LNCAP (cell line): ENCODE results near the gene EFR3B.

Experiments
- TF ChIP-seq, protein P1 (sequence below): fragments of 450-650 bp; IDR thresholded peaks from 2 replicates; pipeline ENCODE4 v1.5.1; 2017; ENCODE audit warnings: mild to moderate bottlenecking

The EFR3B gene

DNA sequence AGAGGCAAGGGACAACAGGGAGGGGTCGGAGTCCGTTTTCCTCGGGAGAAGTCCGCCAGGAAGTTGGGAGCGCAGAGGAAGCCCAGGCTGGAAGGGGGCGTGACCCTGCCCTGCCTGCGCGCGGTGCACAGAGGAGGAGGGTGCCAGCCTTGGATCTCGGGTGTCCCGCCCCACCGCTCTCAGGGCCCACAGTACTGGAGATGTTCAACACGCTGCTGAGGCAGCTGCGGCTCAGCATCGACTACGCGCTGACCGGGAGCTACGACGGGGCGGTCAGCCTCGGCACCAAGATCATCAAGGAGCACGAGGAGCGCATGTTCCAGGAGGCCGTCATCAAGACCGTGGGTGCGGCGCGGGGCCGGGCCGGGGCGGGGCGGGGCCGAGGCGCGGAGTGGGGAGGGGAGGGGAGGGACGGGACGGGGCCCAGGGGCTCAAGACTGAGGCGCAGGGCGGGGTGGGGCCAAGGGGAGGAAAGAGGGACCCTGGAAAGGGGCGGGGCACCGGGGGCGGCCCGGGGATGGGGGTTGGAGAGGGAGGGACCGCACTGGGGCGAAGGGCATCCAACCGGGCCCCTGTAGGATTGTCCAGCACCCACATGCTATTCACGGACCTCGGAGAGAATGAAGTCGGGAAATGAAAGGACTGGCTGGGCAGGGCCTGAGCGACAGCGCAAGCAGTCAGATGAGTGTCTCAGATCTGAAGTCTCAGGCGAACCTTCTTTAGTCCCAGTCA is 89.9 kb downstream of the EFR3B start:
- TF ChIP-seq, protein P1, sequence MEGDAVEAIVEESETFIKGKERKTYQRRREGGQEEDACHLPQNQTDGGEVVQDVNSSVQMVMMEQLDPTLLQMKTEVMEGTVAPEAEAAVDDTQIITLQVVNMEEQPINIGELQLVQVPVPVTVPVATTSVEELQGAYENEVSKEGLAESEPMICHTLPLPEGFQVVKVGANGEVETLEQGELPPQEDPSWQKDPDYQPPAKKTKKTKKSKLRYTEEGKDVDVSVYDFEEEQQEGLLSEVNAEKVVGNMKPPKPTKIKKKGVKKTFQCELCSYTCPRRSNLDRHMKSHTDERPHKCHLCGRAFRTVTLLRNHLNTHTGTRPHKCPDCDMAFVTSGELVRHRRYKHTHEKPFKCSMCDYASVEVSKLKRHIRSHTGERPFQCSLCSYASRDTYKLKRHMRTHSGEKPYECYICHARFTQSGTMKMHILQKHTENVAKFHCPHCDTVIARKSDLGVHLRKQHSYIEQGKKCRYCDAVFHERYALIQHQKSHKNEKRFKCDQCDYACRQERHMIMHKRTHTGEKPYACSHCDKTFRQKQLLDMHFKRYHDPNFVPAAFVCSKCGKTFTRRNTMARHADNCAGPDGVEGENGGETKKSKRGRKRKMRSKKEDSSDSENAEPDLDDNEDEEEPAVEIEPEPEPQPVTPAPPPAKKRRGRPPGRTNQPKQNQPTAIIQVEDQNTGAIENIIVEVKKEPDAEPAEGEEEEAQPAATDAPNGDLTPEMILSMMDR: no peak

DNA sequence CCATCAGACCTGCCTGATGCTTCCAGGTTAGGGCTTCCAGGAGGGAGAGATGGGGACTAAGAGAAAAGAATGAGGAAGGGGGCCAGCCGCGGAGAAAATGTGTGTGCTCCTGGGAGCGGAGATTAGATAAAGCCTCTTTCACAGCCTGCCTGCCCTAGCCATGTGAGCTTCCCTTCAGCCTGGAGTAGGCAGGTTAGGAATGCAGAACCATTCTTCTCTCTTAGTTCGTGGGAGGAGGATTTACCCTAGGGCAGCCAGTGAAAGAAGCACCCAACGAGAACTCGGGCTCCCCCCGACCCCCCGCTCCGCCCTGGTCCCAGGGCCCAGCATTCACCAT is 90.4 kb downstream of the EFR3B start:
- TF ChIP-seq, protein P1: no peak

DNA sequence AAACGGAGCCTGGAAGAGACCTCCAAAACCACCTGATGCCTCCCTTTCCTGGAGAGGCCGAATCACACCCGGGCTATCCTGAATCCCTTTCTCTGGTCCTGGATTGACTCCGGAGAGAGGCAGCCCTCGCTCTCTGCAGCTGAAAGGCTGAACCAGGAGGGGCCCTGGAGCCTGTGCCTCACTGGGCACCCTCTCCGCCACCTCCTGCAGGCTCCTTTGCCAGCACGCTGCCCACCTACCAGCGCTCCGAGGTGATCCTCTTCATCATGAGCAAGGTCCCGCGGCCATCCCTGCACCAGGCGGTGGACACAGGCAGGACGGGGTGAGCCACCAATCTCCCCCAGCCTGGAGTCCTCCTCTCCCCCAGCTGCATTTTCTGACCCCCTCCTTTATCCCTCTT is 90.8 kb downstream of the EFR3B start:
- TF ChIP-seq, protein P1: no peak

DNA sequence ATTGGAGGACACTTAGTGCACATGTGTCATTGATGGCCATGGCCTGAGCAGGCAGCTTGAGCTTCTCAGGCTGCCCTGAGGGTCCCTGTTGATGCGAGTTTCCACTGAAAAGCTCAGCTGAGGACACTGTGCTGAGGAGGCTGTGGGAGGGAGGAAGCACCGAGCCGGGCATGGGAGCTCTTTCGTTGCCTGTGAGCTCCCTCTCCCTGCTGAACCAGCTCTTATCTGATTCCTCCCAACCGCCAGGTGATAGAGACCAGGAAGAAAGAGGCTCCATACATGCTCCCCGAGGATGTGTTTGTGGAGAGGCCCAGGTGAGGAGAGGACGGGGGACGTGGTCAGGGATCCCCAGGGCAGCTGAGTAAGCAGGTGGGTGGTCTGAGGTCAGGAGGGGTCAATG is 99.2 kb downstream of the EFR3B start:
- TF ChIP-seq, protein P1: no peak

DNA sequence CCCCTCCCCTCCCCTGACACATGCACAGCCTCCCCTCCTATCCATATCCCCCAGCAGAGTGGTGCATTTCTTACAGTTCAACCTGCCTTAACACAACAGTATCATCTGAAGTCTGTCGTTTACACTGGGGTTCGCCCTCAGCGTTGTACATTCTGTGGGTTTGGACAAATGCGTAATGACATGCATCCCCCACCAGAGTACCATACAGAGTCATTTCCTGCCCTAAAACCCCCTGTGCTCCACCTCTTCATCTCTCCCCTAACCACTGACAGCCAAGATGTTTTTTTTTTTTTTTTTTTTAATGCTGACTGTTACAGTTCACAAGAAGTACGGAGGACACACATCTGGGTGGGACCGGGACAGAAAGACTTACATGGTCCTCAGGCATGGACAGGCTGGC is 103.9 kb downstream of the EFR3B start:
- TF ChIP-seq, protein P1: no peak

DNA sequence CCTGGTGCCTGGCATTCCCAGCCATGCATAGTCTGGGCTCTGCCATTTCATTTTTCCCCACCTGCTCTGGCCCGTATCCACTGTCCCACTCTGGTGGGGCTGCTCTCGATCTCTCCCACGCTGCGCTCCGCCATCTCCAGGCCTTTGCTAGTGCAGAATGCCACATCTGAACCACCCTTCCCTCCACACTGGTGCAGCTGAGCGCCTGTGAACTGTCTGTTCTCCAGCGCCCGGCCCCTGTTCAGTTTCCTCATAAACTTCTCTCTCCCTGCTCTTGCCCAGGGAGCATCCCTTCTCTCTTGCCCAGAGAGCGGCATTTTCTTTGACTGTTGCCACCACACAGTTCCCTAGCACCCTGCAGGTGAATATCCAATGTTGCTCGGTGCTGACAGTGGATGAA is 105.0 kb downstream of the EFR3B start:
- TF ChIP-seq, protein P1: no peak

DNA sequence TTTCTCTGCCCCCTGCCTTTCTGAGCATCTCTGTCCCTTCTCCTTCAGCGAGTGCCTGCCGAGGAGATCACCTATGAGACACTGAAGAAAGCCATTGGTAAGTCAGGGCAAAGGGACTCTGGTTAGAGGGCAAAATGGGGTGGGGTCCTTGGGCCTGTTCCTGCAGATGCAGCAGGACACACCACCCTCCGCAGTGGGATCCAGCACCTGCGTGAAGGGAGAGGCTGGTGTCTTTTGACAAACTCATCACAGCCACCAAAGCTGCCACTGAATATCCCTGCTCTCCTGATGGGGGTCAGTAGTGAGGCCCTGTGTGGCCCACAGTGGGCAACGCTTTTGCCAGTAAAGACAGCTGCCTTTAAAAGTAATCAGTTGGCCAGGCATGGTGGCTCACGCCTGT is 107.8 kb downstream of the EFR3B start:
- TF ChIP-seq, protein P1: no peak

DNA sequence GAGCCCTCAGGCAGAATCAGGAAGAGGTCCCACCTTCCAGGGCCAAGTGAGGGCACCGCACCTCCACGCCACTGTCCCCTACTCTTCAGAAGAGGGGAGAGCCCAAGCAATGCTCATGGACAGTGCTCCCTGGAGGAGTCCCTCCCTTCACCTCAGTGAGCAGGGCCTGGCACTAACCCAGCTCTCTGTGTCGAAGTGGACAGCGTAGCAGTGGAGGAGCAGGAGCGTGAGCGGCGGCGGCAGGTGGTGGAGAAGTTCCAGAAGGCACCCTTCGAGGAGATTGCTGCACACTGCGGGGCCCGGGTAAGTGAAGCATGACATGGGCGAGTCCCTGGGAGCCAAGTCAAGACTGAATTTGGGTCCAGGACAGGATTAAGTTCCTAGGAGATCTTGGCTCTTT is 109.8 kb downstream of the EFR3B start:
- TF ChIP-seq, protein P1: no peak
